H1 (cell line): ENCODE measurements around the gene ZNF785. TPM values are rescaled to one million over a fixed set of nuclear protein-coding genes. Genes with fewer than 3 reads are reported as not detected.

Experiments
- CHD7 ChIP-seq: fragments of 300-600 bp; sonication (generic); IDR thresholded peaks from 2 replicates; pipeline ENCODE4 v1.7.1; 2012; ENCODE audit warnings: low read length, moderate library complexity, mild to moderate bottlenecking, inconsistent platforms; ENCODE audit not compliant: insufficient replicate concordance
- GABPA ChIP-seq: IDR thresholded peaks from 2 replicates; pipeline ENCODE4 v1.6.1; 2011; ENCODE audit warnings: mild to moderate bottlenecking, low read length, moderate library complexity, borderline replicate concordance; ENCODE audit not compliant: insufficient read depth
- TAF1 ChIP-seq: IDR thresholded peaks from 2 replicates; pipeline ENCODE4 v1.6.1; 2011; ENCODE audit warnings: mild to moderate bottlenecking, low read depth, low read length
- polyA plus RNA-seq, 7 experiments: library from polyadenylated mRNA; depleted of rRNA in 3 of 7; stranded (reverse) in 5 of 7; unstranded in 2 of 7; fragments of >200 nt in 5 of 7; fragments of 200-250 nt in 2 of 7; gene quantifications; 1 replicate in 5 of 7; 2 replicates in 1 of 7; 4 replicates in 1 of 7; pipeline versions ENCODE4 v1.2.1 to v1.2.3, GENCODE V29; 2011 to 2013; ENCODE audit warnings: missing spikeins in 2 of 7, mixed read lengths in 2 of 7
- total RNA-seq: library from RNA; stranded (reverse); fragmentation: NEBNext Ultra II Directional; extraction: Animal tissue kit (Norgen Biotek cat#: 25700); gene quantifications from 2 replicates; pipeline ENCODE4 v1.2.1, GENCODE V29; 2021

ZNF785 gene
- total and polyA plus RNA-seq, 2 of the 8 experiments (the other 6 are each of a cell fraction or from before 2014, with no cell fraction given) = 8.6 to 12.9 TPM

GRCh38 chr16:30567160-30567990 is 18.1 kb downstream of the ZNF785 start (continued):
- TF ChIP-seq CHD7 (no peak), GABPA (no peak), TAF1 (no peak)
- TF ChIP-seq, all 59 proteins: peak for 0
